Activated CD8-positive, alpha-beta T cell treated with anti-CD3 and anti-CD28 coated beads, Interleukin-2, amount 10 ng/mL, durations not matched to agents 7 days and 5 days (primary cell): ENCODE measurements around the gene KRTAP9-8. TPM values are rescaled to one million over a fixed set of nuclear protein-coding genes. Genes with fewer than 3 reads are reported as not detected.
"Not testable (repeated sequence)": the region's sequence is repeated elsewhere in the genome, so short reads cannot be mapped to it uniquely, and the experiment has no call there.

Experiments used
- ATAC-seq: fragments of 150-1000 bp; cut with Tn5 transposase; one replicate; pipeline ENCODE4 v1.10.0; 2021; ENCODE audit warnings: moderate library complexity
- CTCF ChIA-PET: fragments of 350-600 bp; sonication (Branson Sonifier 250); formaldehyde crosslinking; loops from one replicate; lab custom pipeline; 2021; ENCODE audit warnings: antibody characterized with exemption; lab: Charles Lee
- POLR2A ChIA-PET: fragments of 350-600 bp; sonication (Branson Sonifier 250); formaldehyde crosslinking; loops from one replicate; lab custom pipeline; 2021; ENCODE audit warnings: antibody characterized with exemption; lab: Charles Lee
- DNase-seq: peaks from one replicate; pipeline ENCODE4 v3.0.0-alpha.2; 2020
- H3K27ac Mint-ChIP-seq: one replicate; pipeline ENCODE4 v1.8.0; 2021; ENCODE audit warnings: mild to moderate bottlenecking, mixed read lengths
- H3K27me3 Mint-ChIP-seq: one replicate; pipeline ENCODE4 v1.8.0; 2021; ENCODE audit warnings: low read depth, mixed read lengths
- H3K36me3 Mint-ChIP-seq: one replicate; pipeline ENCODE4 v1.8.0; 2021; ENCODE audit warnings: low read depth, mixed read lengths
- H3K4me1 Mint-ChIP-seq: one replicate; pipeline ENCODE4 v1.8.0; 2021; ENCODE audit warnings: low read depth, mixed read lengths
- H3K4me3 Mint-ChIP-seq: one replicate; pipeline ENCODE4 v1.8.0; 2021; ENCODE audit warnings: mild to moderate bottlenecking, mixed read lengths
- H3K9me3 Mint-ChIP-seq: one replicate; pipeline ENCODE4 v1.8.0; 2022; ENCODE audit warnings: mixed read lengths; ENCODE audit not compliant: insufficient read depth
- total RNA-seq, 2 experiments: library from RNA; stranded (reverse); gene quantifications; one replicate each; pipeline ENCODE4 v1.2.3, GENCODE V29; 2021

The KRTAP9-8 gene
- total RNA-seq, 2 experiments from 2014 or later: not detected

GRCh38 chr17:41230094-41230493 is 7.7 kb upstream of the KRTAP9-8 start:
- ChIA-PET CTCF (no interaction called here), POLR2A (interaction anchor here (0.7 kb wide), 1 partner anchor 459 kb away, joined by 6 read pairs; no protein-coding TSS in a partner anchor)
- DNase-seq (no peak), ATAC-seq (no peak)
- H3K36me3 Mint-ChIP-seq: no peaks in the 10 kb centered on the region
- peaks cover 5% of the 10 kb centered on the region for H3K27me3 Mint-ChIP-seq
- H3K4me3 Mint-ChIP-seq: no peak overlapping the region
- no peaks in the 10 kb centered on the region for H3K4me1 Mint-ChIP-seq
- no peaks in the 10 kb centered on the region for H3K9me3 Mint-ChIP-seq
- H3K27ac Mint-ChIP-seq: no peak overlapping the region

DNA sequence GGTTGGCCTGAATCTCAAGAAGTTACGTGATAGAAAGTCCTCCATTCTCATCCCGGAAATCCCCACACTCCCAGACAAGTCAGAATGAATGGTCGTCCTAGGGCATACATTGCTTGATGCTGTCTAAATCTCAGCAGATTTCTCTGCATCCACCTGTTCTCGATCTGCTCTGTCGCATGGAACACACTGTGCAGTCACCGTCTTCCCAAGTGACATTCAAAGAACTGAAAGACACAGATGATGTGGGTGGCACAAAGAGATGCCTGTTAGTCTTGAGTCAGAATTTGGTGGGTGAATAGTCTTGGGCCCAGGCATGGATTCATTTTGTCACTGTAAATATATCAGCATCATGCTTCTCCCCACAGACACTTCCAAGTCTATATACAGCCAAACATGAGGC is 6.1 kb upstream of the KRTAP9-8 start:
- ChIA-PET POLR2A (no interaction called here), CTCF (no interaction called here)
- ATAC-seq: no peak
- no peak overlapping the region for H3K4me3 Mint-ChIP-seq
- H3K9me3 Mint-ChIP-seq: no peaks in the 10 kb centered on the region
- H3K27me3 Mint-ChIP-seq: peaks cover 9% of the 10 kb centered on the region
- no peaks in the 10 kb centered on the region for H3K4me1 Mint-ChIP-seq
- no peaks in the 10 kb centered on the region for H3K36me3 Mint-ChIP-seq
- DNase-seq: no peak
- no peak overlapping the region for H3K27ac Mint-ChIP-seq

DNA sequence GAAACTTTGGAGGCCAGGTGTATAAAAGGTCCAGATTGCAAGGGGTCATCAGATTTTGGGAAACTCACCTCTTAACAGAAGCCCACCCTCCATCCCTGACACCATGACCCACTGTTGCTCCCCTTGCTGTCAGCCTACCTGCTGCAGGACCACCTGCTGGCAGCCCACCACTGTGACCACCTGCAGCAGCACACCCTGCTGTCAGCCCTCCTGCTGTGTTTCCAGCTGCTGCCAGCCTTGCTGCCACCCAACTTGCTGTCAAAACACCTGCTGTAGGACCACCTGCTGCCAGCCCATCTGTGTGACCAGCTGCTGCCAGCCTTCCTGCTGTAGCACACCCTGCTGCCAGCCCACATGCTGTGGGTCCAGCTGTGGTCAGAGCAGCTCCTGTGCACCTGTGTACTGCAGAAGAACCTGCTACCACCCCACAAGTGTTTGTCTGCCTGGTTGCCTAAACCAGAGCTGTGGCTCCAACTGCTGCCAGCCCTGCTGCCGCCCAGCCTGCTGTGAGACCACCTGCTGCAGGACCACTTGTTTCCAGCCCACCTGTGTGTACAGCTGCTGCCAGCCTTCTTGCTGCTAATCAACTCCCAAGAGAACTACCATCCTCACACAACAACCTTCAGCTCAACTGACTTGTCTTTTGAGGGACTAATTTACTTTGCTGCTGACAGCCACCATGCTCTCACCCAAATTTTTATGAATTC is 5.2 kb upstream of the KRTAP9-8 start, which contains the start of gene KRTAP9-3:
Gene KRTAP9-3 (plus strand): TSS at position 51 of the 707 bp plus-strand sequence. CDS start 53 bp downstream, at position 104.
- H3K36me3 Mint-ChIP-seq, POLR2A ChIA-PET, H3K27ac Mint-ChIP-seq, DNase-seq, H3K4me3 Mint-ChIP-seq, H3K4me1 Mint-ChIP-seq, H3K9me3 Mint-ChIP-seq, ATAC-seq: not testable (repeated sequence)
- H3K27me3 Mint-ChIP-seq: peaks cover 12% of the 10 kb centered on the region
- CTCF ChIA-PET: interaction anchor here (1.4 kb wide), 1 partner anchor 90 kb away, joined by 3 read pairs; no protein-coding TSS in a partner anchor

DNA sequence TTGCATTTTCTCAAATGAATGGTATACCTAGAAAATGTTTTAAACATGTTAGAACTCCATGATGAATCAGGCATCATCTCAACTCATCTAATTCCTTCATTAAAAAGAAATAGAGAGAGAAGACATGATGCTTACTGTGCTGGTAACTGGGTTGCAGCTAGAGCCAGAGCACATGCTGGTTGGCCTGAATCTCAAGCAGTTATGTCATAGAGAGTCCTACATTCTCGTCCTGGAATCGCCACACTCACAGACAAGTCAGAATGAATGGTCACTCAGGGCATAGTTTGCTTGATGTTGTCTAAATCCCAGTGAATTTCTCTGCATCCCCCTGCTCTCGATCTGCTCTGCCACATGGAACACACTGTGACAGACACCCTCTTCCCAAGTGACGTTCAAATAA is 683 bp upstream of the KRTAP9-8 start:
- POLR2A ChIA-PET, DNase-seq, H3K36me3 Mint-ChIP-seq, H3K9me3 Mint-ChIP-seq, H3K27ac Mint-ChIP-seq, H3K4me1 Mint-ChIP-seq, H3K4me3 Mint-ChIP-seq, CTCF ChIA-PET, ATAC-seq: not testable (repeated sequence)
- peaks cover 10% of the 10 kb centered on the region for H3K27me3 Mint-ChIP-seq

DNA sequence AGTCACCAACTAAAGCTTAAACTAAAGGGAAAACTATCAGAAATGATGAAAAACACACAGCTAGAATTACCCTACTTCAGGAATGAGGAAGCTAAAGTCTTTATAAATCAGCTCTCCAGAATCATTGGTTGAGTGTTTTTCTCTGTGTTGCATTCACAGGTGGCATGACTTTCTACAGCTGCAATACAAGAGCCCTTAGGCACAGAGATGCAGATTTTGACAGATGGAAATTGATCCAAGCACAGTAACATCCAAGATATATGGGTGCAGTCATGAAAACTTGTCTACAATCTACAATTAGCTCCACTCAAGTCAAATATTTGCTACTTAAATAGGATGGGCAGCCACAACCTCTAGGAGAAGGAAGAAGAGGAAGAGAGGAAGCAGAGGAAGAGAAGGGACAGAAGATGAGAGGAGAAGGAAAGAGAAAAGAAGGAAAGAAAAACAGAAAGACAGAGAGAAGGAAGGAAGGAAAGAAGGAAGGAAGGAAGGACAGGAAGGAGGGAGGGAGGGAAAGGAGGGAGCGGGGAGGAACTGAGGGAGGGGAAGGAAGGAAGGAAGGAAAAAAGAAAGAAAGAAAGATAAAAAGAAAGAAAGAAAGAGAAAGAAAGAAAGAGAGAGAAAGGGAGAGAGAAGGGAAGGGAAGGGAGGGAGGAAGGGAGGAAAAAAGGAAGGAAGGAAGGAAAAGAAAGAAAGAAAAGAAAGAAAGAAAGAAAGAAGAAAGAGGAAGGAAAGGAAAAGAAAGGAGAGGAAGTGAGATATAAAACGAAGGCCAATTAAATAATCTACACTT is 9.4 kb downstream of the KRTAP9-8 start:
- H3K4me1 Mint-ChIP-seq, CTCF ChIA-PET, H3K36me3 Mint-ChIP-seq, POLR2A ChIA-PET, H3K4me3 Mint-ChIP-seq, ATAC-seq, H3K27ac Mint-ChIP-seq, H3K9me3 Mint-ChIP-seq, DNase-seq: not testable (repeated sequence)
- H3K27me3 Mint-ChIP-seq: peaks cover 13% of the 10 kb centered on the region

GRCh38 chr17:41249637-41250240 is 11.9 kb downstream of the KRTAP9-8 start, which contains the start of gene KRTAP9-4:
Gene KRTAP9-4, plus strand, starts transcription at chr17:41249687. Its CDS starts 34 bp downstream, at chr17:41249721.
- H3K36me3 Mint-ChIP-seq, POLR2A ChIA-PET, ATAC-seq, H3K9me3 Mint-ChIP-seq, H3K4me1 Mint-ChIP-seq, H3K4me3 Mint-ChIP-seq, H3K27ac Mint-ChIP-seq, DNase-seq: not testable (repeated sequence)
- CTCF ChIA-PET: interaction anchor here (1.5 kb wide), 1 partner anchor 446 kb away, joined by 3 read pairs; no protein-coding TSS in a partner anchor
- peaks cover 14% of the 10 kb centered on the region for H3K27me3 Mint-ChIP-seq

DNA sequence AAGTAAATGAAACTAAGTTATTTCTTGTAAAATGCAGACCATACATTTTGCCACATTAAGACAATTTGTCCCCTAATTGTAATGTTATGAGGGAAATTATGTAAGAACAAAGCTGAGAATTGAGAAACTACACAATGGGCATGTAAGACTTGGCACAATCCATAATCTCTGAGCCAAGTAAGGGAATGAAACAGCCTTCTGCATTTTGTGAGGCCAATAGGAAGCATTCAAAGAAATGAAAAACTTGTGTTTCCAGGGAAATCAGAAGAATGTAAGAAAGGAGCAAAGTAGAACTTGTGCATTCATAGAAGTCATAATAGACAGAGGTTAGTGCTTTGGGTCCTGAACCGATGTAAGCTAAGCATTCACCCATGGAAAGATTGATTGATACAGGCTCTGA is 13.5 kb downstream of the KRTAP9-8 start:
- ATAC-seq (no peak), DNase-seq (no peak)
- ChIA-PET CTCF (interaction anchor here (1.4 to 1.5 kb wide), 2 partner anchors 71 to 448 kb away, joined by 3 read pairs; no protein-coding TSS in a partner anchor), POLR2A (no interaction called here)
- H3K36me3 Mint-ChIP-seq: no peaks in the 10 kb centered on the region
- H3K27me3 Mint-ChIP-seq: peaks cover 14% of the 10 kb centered on the region
- no peak overlapping the region for H3K27ac Mint-ChIP-seq
- no peaks in the 10 kb centered on the region for H3K9me3 Mint-ChIP-seq
- no peak overlapping the region for H3K4me3 Mint-ChIP-seq
- no peaks in the 10 kb centered on the region for H3K4me1 Mint-ChIP-seq

- no peaks in the 10 kb centered on the region for H3K4me1 Mint-ChIP-seq
- H3K4me3 Mint-ChIP-seq: no peak overlapping the region
- DNase-seq: no peak
- POLR2A ChIA-PET: no interaction called here
- CTCF ChIA-PET: no interaction called here
- no peak for ATAC-seq
- H3K9me3 Mint-ChIP-seq: no peaks in the 10 kb centered on the region
- H3K36me3 Mint-ChIP-seq: no peaks in the 10 kb centered on the region
- H3K27me3 Mint-ChIP-seq: peaks cover 30% of the 10 kb centered on the region
- H3K27ac Mint-ChIP-seq: no peak overlapping the region
These were observed 17.1 kb downstream of the KRTAP9-8 start for GRCh38 chr17:41254861-41255260.

- ATAC-seq, POLR2A ChIA-PET: not testable (repeated sequence)
These were observed 17.8 kb downstream of the KRTAP9-8 start, which contains the start of gene KRTAP9-9 for GRCh38 chr17:41255381-41256290. Gene KRTAP9-9, plus strand, starts transcription at chr17:41255384.

GRCh38 chr17:41256291-41256685 is 18.5 kb downstream of the KRTAP9-8 start:
- ATAC-seq (no peak), DNase-seq (no peak)
- H3K9me3 Mint-ChIP-seq: no peaks in the 10 kb centered on the region
- no peaks in the 10 kb centered on the region for H3K36me3 Mint-ChIP-seq
- H3K4me1 Mint-ChIP-seq: no peaks in the 10 kb centered on the region
- POLR2A ChIA-PET: no interaction called here
- peaks cover 32% of the 10 kb centered on the region for H3K27me3 Mint-ChIP-seq
- no peak overlapping the region for H3K27ac Mint-ChIP-seq
- CTCF ChIA-PET: no interaction called here
- no peak overlapping the region for H3K4me3 Mint-ChIP-seq

More at GRCh38 chr17:41255381-41256290, 17.8 kb downstream of the KRTAP9-8 start, which contains the start of gene KRTAP9-9:
- CTCF ChIA-PET, H3K4me1 Mint-ChIP-seq, H3K4me3 Mint-ChIP-seq, H3K27ac Mint-ChIP-seq, H3K9me3 Mint-ChIP-seq, DNase-seq, H3K36me3 Mint-ChIP-seq: not testable (repeated sequence)
- H3K27me3 Mint-ChIP-seq: peaks cover 27% of the 10 kb centered on the region

DNA sequence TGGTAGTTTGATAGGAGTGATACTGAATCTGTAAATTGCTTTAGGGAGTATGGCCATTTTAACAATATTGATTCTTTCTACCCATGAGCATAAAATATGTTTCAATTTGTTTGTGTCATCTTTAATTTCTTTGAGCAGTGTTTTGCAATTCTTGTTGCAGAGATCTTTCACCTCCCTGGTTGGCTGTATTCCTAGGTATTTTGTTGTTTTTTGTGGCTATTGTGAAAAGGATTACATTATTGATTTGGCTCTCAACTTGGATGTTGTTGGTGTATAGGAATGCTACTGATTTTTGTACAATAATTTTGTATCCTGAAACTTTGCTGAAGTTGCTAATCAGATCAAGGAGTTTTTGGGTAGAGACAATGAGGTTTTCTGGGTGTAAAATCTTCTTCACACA is 20.6 kb downstream of the KRTAP9-8 start:
- peaks cover 32% of the 10 kb centered on the region for H3K27me3 Mint-ChIP-seq
- CTCF ChIA-PET: no interaction called here
- ATAC-seq (no peak), DNase-seq (no peak)
- no peaks in the 10 kb centered on the region for H3K4me1 Mint-ChIP-seq
- no peaks in the 10 kb centered on the region for H3K9me3 Mint-ChIP-seq
- H3K4me3 Mint-ChIP-seq: no peak overlapping the region
- no peaks in the 10 kb centered on the region for H3K36me3 Mint-ChIP-seq
- no peak overlapping the region for H3K27ac Mint-ChIP-seq
- POLR2A ChIA-PET: no interaction called here
